ENCODE measurements around the gene TAF4.

DNA sequence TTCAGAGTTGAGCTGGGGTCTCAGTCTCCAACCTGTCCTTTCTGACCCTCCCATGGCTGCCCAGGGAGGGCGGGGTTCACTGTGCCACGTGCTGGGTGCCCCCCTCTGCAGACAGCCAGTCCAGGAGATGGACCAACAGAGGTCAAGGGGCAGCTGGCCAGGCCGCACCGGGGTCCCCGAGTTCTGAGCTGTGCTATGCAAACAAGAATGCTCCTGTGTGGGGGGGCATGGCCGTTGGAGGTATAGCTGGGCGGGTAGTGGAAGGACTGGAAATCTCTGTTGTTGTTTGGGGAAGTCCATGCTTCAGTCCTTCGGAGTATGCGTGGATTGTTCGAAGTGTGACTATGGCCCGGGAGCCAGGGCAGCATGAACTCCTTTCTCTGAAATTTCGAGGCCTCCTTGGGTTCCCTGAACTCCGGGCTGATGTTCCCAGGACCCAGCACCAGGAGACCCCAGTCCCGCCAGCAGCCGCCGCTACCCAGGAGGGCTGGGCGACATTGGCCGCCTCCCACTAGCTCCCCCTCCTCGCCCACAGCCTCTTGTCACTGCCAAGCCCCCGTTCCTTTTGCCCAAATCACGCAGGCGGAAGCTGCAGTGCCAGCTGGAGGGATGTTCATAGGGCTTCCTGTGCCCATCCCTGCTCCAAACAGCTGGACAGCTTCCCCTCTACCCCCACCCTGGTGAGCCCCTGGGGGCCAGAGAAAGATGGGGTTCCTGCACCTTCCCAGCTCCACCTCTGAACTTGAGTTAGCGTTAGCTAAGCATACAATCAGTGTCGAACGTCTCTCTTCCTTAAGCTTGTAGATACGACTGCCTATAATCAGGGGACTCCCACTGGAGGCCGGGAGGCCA, 126.6 kb downstream of the TAF4 start:
- TF ChIP-seq, protein P1, sequence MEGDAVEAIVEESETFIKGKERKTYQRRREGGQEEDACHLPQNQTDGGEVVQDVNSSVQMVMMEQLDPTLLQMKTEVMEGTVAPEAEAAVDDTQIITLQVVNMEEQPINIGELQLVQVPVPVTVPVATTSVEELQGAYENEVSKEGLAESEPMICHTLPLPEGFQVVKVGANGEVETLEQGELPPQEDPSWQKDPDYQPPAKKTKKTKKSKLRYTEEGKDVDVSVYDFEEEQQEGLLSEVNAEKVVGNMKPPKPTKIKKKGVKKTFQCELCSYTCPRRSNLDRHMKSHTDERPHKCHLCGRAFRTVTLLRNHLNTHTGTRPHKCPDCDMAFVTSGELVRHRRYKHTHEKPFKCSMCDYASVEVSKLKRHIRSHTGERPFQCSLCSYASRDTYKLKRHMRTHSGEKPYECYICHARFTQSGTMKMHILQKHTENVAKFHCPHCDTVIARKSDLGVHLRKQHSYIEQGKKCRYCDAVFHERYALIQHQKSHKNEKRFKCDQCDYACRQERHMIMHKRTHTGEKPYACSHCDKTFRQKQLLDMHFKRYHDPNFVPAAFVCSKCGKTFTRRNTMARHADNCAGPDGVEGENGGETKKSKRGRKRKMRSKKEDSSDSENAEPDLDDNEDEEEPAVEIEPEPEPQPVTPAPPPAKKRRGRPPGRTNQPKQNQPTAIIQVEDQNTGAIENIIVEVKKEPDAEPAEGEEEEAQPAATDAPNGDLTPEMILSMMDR (IDR thresholded peaks at IDR 0.05), result no peak
- TF ChIP-seq POLR2A (IDR thresholded peaks at IDR 0.05), result no peak

Measured in body of pancreas (tissue), 4 donors.